Stimulated activated CD4-positive, alpha-beta T cell treated with anti-CD3 and anti-CD28 coated beads, Interleukin-1b, Interleukin-23, amount 100 ng/mL, for 24 hours (primary cell): Measurements from ENCODE around the gene SPON1.

ENCODE experiments used
- DNase-seq, 4 experiments: peaks; one replicate each; pipeline ENCODE4 v3.0.0-alpha.2; 2020; ENCODE audit warnings: low read depth in 4 of 4, low spot score in 1 of 4

Gene SPON1

GRCh38 chr11:14314127-14314526 is 351.6 kb downstream of the SPON1 start:
- DNase-seq: no peak

GRCh38 chr11:14315130-14315529 is 352.6 kb downstream of the SPON1 start:
- DNase-seq: no peak
